ENCODE measurements around the gene KLHDC8B.

KLHDC8B gene

GRCh38 chr3:49161197-49161596 lies 10.2 kb upstream of the KLHDC8B start:
- Histone ChIP-seq H3K79me2 (ENCODE audit: control insufficient read depth, insufficient read depth, low read length) (peaks cover 12% of the 10 kb centered on the region), H2AK5ac (ENCODE audit: low read length) (no peak overlapping the region)

GRCh38 chr3:49161808-49162530 lies 9.4 kb upstream of the KLHDC8B start:
- no peak overlapping the region for H3K23ac ChIP-seq (ENCODE audit: low read length)
- peaks cover 26% of the 10 kb centered on the region for H3K79me1 ChIP-seq (ENCODE audit: low read length)
- WGBS (ENCODE audit: extremely low coverage, insufficient coverage, low lambda C conversion rate), result no CpG with 5 or more reads among the region's 3 CpGs
- H2BK15ac ChIP-seq (replicated peaks; ENCODE audit: low read depth), result no peak overlapping the region
- H3K4me3 ChIP-seq (ENCODE audit: low read length), result no peak overlapping the region
- H3K36me3 ChIP-seq (ENCODE audit: control insufficient read depth, insufficient read depth, low read length), result peaks cover 9% of the 10 kb centered on the region
- no peak for DNase-seq
- H4K8ac ChIP-seq (ENCODE audit: low read depth, low read length), result no peak overlapping the region
- H2BK5ac ChIP-seq (ENCODE audit: low read length), result no peak overlapping the region
- no peak overlapping the region for H3K4ac ChIP-seq (ENCODE audit: low read depth, low read length)
- H3K18ac ChIP-seq (ENCODE audit: low read length), result no peak overlapping the region
- no peak overlapping the region for H4K5ac ChIP-seq (ENCODE audit: low read length)
- H3K56ac ChIP-seq (ENCODE audit: low read length), result no peak overlapping the region
- H2BK120ac ChIP-seq (ENCODE audit: low read depth, low read length), result no peak overlapping the region
- no peaks in the 10 kb centered on the region for H3K27me3 ChIP-seq (ENCODE audit: insufficient read depth, low read length, poor library complexity)
- no peak overlapping the region for H3K9ac ChIP-seq (ENCODE audit: low read length)
- peaks cover 2% of the 10 kb centered on the region for H3K4me1 ChIP-seq (ENCODE audit: control insufficient read depth, low read depth, low read length)
- H2AK5ac ChIP-seq (ENCODE audit: low read length), result no peak overlapping the region
- peaks cover 12% of the 10 kb centered on the region for H3K79me2 ChIP-seq (ENCODE audit: control insufficient read depth, insufficient read depth, low read length)
- no peak overlapping the region for H3K27ac ChIP-seq (ENCODE audit: low read depth, low read length)
- no peak overlapping the region for H3K4me2 ChIP-seq (ENCODE audit: low read length)

More at GRCh38 chr3:49161197-49161596, 10.2 kb upstream of the KLHDC8B start:
- Histone ChIP-seq H3K4me3 (ENCODE audit: low read length) (no peak overlapping the region), H3K4me2 (ENCODE audit: low read length) (no peak overlapping the region), H2BK5ac (ENCODE audit: low read length) (no peak overlapping the region), H2BK120ac (ENCODE audit: low read depth, low read length) (no peak overlapping the region), H3K56ac (ENCODE audit: low read length) (no peak overlapping the region), H3K27ac (ENCODE audit: low read depth, low read length) (no peak overlapping the region), H4K8ac (ENCODE audit: low read depth, low read length) (no peak overlapping the region), H3K18ac (ENCODE audit: low read length) (no peak overlapping the region), H3K4ac (ENCODE audit: low read depth, low read length) (no peak overlapping the region), H3K36me3 (ENCODE audit: control insufficient read depth, insufficient read depth, low read length) (peaks cover 9% of the 10 kb centered on the region), H3K9ac (ENCODE audit: low read length) (no peak overlapping the region), H4K5ac (ENCODE audit: low read length) (no peak overlapping the region), H3K27me3 (ENCODE audit: insufficient read depth, low read length, poor library complexity) (no peaks in the 10 kb centered on the region), H2BK15ac (replicated peaks; ENCODE audit: low read depth) (no peak overlapping the region), H3K4me1 (ENCODE audit: control insufficient read depth, low read depth, low read length) (peaks cover 2% of the 10 kb centered on the region), H3K23ac (ENCODE audit: low read length) (no peak overlapping the region), H3K79me1 (ENCODE audit: low read length) (peaks cover 26% of the 10 kb centered on the region)
- no peak for DNase-seq
- no CpG with 5 or more reads among the region's 2 CpGs for WGBS (ENCODE audit: extremely low coverage, insufficient coverage, low lambda C conversion rate)

DNA sequence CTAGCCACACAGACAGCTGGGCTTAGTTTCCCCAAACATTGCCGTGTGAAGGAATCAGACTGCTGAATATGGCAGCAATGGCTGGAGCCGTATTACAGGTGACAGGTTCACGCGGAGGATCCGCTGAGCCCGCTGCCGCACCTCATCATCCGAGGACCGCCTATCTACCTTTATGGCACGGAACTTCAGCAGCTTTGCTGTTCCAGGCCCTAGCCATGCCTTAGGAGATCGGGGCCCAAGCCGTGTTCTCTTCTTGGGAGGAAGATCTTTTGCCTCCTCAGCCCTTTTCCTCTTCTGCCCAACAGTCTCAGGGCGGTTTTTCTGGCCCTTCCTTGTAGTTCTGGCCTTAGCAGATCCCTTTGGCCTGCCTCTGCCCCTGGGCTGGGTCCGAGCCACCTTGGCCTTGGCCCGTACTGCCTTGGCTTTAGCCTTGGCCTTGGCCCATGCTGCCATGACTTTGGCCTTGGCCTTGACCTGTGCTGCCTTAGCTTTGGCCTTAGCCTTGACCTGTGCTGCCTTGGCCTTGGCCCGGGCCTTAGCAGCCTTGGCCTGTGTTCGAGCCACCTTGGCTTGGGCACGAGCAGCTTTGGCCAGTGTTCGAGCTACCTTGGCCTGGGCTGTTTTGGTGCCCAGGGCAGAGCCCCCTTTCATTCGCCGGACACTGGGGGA lies 8.5 kb upstream of the KLHDC8B start:
- H3K9ac ChIP-seq (ENCODE audit: low read length), result no peak overlapping the region
- no peaks in the 10 kb centered on the region for H3K27me3 ChIP-seq (ENCODE audit: insufficient read depth, low read length, poor library complexity)
- H3K79me2 ChIP-seq (ENCODE audit: control insufficient read depth, insufficient read depth, low read length), result peaks cover 12% of the 10 kb centered on the region
- peaks cover 9% of the 10 kb centered on the region for H3K36me3 ChIP-seq (ENCODE audit: control insufficient read depth, insufficient read depth, low read length)
- peaks cover 26% of the 10 kb centered on the region for H3K79me1 ChIP-seq (ENCODE audit: low read length)
- whole genome bisulfite sequencing (ENCODE audit: extremely low coverage, insufficient coverage, low lambda C conversion rate), result no CpG with 5 or more reads among the region's 21 CpGs
- H3K4me1 ChIP-seq (ENCODE audit: control insufficient read depth, low read depth, low read length), result peaks cover 2% of the 10 kb centered on the region
- H3K56ac ChIP-seq (ENCODE audit: low read length), result no peak overlapping the region
- H4K8ac ChIP-seq (ENCODE audit: low read depth, low read length), result no peak overlapping the region
- no peak overlapping the region for H2BK120ac ChIP-seq (ENCODE audit: low read depth, low read length)
- no peak overlapping the region for H2AK5ac ChIP-seq (ENCODE audit: low read length)
- no peak overlapping the region for H3K4ac ChIP-seq (ENCODE audit: low read depth, low read length)
- DNase-seq, result no peak
- no peak overlapping the region for H4K5ac ChIP-seq (ENCODE audit: low read length)
- no peak overlapping the region for H2BK15ac ChIP-seq (replicated peaks; ENCODE audit: low read depth)
- no peak overlapping the region for H2BK5ac ChIP-seq (ENCODE audit: low read length)
- no peak overlapping the region for H3K23ac ChIP-seq (ENCODE audit: low read length)
- no peak overlapping the region for H3K27ac ChIP-seq (ENCODE audit: low read depth, low read length)
- no peak overlapping the region for H3K4me3 ChIP-seq (ENCODE audit: low read length)
- H3K4me2 ChIP-seq (ENCODE audit: low read length), result no peak overlapping the region
- H3K18ac ChIP-seq (ENCODE audit: low read length), result no peak overlapping the region

DNA sequence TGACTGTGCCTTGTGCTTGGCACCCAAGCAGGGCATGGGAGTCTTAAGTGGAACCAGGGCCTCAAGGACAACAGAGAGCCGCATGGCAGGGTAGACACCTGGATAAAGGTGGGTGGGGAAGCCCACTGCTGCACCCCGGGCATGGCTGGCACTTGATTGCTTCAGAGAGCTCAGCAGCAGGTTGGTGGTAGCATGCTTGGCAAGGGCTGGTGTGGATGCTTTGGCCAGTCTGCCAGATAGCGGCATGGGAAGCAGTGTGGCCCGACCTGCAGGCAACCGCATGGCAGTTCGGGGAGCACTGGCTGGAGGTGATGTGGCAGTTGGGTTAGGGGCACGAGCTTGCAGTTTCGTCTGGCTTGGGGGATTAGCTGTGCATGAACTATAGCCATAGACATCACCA lies 7.8 kb upstream of the KLHDC8B start:
- Histone ChIP-seq H3K23ac (ENCODE audit: low read length) (no peak overlapping the region), H3K79me2 (ENCODE audit: control insufficient read depth, insufficient read depth, low read length) (peaks cover 12% of the 10 kb centered on the region), H2BK120ac (ENCODE audit: low read depth, low read length) (no peak overlapping the region), H3K79me1 (ENCODE audit: low read length) (peaks cover 26% of the 10 kb centered on the region), H3K27me3 (ENCODE audit: insufficient read depth, low read length, poor library complexity) (no peaks in the 10 kb centered on the region), H3K4me1 (ENCODE audit: control insufficient read depth, low read depth, low read length) (peaks cover 2% of the 10 kb centered on the region), H3K4ac (ENCODE audit: low read depth, low read length) (no peak overlapping the region), H3K4me2 (ENCODE audit: low read length) (no peak overlapping the region), H2BK15ac (replicated peaks; ENCODE audit: low read depth) (no peak overlapping the region), H2AK5ac (ENCODE audit: low read length) (no peak overlapping the region), H3K56ac (ENCODE audit: low read length) (no peak overlapping the region), H3K4me3 (ENCODE audit: low read length) (no peak overlapping the region), H3K36me3 (ENCODE audit: control insufficient read depth, insufficient read depth, low read length) (peaks cover 9% of the 10 kb centered on the region), H2BK5ac (ENCODE audit: low read length) (no peak overlapping the region), H3K18ac (ENCODE audit: low read length) (no peak overlapping the region), H3K9ac (ENCODE audit: low read length) (no peak overlapping the region), H4K5ac (ENCODE audit: low read length) (no peak overlapping the region), H3K27ac (ENCODE audit: low read depth, low read length) (no peak overlapping the region), H4K8ac (ENCODE audit: low read depth, low read length) (no peak overlapping the region)
- DNase-seq, result no peak
- no CpG with 5 or more reads among the region's 8 CpGs for WGBS (ENCODE audit: extremely low coverage, insufficient coverage, low lambda C conversion rate)

DNA sequence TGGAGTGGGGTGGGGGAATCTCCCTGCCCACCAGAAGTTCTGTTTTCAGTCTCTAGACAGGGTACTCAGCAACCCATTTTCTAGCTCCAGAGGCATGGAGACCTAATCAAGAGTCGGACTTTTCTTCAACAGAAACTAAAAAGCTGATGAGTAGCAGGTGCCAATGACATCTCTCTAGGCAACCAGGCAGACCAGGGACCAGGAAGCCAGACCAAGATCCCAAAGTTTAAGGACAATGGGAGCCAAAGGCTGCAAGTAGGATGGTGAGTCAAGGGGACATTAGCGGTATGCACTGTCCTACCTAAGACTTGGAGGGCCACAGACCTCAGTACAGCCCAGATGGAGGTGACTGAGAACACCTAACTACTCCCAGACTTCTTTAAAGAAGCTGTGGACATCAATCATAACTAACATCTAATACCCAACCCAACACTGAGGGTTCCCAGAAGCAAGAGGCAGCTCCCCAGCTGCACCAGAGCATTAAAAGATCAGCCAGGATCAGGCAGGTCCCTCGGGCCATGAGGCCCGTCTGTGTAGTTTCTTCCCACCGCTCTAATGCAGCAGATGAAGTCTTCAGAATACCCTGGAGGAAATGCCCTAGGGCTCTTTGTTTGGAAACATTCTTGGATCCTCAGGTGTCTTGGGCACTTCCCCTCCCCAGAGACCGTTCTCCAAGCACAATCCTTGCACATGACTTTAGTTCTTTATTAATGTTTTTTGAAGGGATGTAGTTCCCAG lies 6.2 kb upstream of the KLHDC8B start:
- H3K18ac ChIP-seq (ENCODE audit: low read length), result peak overlapping the region; percentile 87
- H3K36me3 ChIP-seq (ENCODE audit: control insufficient read depth, insufficient read depth, low read length), result peaks cover 9% of the 10 kb centered on the region
- DNase-seq, result peak; percentile 52
- no peak overlapping the region for H3K23ac ChIP-seq (ENCODE audit: low read length)
- H3K4me1 ChIP-seq (ENCODE audit: control insufficient read depth, low read depth, low read length), result peaks cover 2% of the 10 kb centered on the region
- peak overlapping the region; percentile 66 for H3K4ac ChIP-seq (ENCODE audit: low read depth, low read length)
- no peak overlapping the region for H2BK15ac ChIP-seq (replicated peaks; ENCODE audit: low read depth)
- no peak overlapping the region for H2AK5ac ChIP-seq (ENCODE audit: low read length)
- H3K79me1 ChIP-seq (ENCODE audit: low read length), result peaks cover 26% of the 10 kb centered on the region
- H3K79me2 ChIP-seq (ENCODE audit: control insufficient read depth, insufficient read depth, low read length), result peaks cover 12% of the 10 kb centered on the region
- H3K56ac ChIP-seq (ENCODE audit: low read length), result peak overlapping the region; percentile 100
- H3K4me2 ChIP-seq (ENCODE audit: low read length), result peak overlapping the region; percentile 91
- no peak overlapping the region for H2BK5ac ChIP-seq (ENCODE audit: low read length)
- H3K4me3 ChIP-seq (ENCODE audit: low read length), result peak overlapping the region; percentile 96
- H3K27ac ChIP-seq (ENCODE audit: low read depth, low read length), result no peak overlapping the region
- H4K5ac ChIP-seq (ENCODE audit: low read length), result no peak overlapping the region
- no CpG with 5 or more reads among the region's 6 CpGs for WGBS (ENCODE audit: extremely low coverage, insufficient coverage, low lambda C conversion rate)
- H3K9ac ChIP-seq (ENCODE audit: low read length), result peak overlapping the region; percentile 95
- H4K8ac ChIP-seq (ENCODE audit: low read depth, low read length), result peak overlapping the region; percentile 83
- no peaks in the 10 kb centered on the region for H3K27me3 ChIP-seq (ENCODE audit: insufficient read depth, low read length, poor library complexity)
- H2BK120ac ChIP-seq (ENCODE audit: low read depth, low read length), result no peak overlapping the region

Measured in mesendoderm (in vitro differentiated cells).